Activated T-cell treated with anti-CD3 and anti-CD28 coated beads for 1 hour (primary cell): ENCODE measurements around the gene NDUFA11.

Experiments used
- DNase-seq: peaks from one replicate; pipeline ENCODE4 v3.0.0-alpha.2; 2020; ENCODE audit warnings: low read depth

Gene NDUFA11

GRCh38 chr19:5903624-5904351 lies at the start of gene NDUFA11:
Gene NDUFA11, minus strand, starts transcription at chr19:5903790. Its CDS starts 82 bp downstream, at chr19:5903708.
- DNase-seq = peak; percentile 99

DNA sequence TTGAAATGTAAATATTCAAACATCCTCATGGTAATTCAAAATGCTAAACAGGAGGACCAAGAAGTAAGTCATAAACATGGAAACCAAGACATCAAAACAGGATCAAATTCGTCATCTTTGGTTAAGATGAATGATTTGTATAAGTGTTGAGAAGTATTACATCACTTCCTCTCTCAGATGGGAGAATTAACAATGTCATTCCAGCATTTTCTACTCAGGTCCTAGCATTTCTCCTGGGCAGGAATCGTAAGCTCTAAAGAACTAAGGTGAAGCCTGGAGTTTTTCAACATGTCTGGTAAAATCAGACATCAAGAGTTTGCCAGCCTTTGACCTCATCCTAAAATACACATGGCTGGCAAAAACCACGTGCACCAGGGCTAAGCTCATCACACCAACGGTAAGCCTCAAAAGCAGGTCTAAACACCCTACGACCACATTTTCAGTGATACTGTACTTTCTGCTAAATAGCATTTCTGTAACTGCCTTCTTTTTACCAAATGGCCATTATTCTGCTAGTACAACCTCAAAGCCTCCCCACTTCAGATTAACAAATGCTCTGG lies 49.5 kb upstream of the NDUFA11 start:
- DNase-seq = no peak

- no peak for DNase-seq
These were observed 48.8 kb upstream of the NDUFA11 start for GRCh38 chr19:5952193-5953029.

GRCh38 chr19:5951338-5951861 lies 47.8 kb upstream of the NDUFA11 start:
- no peak for DNase-seq

DNA sequence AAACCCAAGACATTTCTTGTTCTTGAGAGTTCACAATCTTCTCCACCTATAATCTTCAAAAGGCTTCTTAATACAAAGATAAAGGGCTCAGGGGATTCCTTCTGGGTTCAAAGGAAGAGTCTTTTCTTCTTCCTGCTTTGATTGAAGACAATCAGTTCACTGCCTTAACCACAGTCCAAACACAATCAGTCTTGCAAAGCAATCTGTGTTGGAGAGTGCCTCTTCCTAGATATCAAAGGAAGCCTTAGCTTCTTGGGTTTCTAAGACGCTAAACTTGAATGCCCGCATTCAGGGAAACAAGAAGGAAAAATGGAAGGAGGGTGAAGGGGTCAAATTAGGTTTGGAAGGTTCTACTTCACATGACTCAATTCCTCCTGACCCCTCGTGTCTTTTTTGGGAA lies 47.2 kb upstream of the NDUFA11 start:
- DNase-seq = no peak

GRCh38 chr19:5949792-5950305 lies 46.3 kb upstream of the NDUFA11 start:
- DNase-seq = peak; percentile 12

DNA sequence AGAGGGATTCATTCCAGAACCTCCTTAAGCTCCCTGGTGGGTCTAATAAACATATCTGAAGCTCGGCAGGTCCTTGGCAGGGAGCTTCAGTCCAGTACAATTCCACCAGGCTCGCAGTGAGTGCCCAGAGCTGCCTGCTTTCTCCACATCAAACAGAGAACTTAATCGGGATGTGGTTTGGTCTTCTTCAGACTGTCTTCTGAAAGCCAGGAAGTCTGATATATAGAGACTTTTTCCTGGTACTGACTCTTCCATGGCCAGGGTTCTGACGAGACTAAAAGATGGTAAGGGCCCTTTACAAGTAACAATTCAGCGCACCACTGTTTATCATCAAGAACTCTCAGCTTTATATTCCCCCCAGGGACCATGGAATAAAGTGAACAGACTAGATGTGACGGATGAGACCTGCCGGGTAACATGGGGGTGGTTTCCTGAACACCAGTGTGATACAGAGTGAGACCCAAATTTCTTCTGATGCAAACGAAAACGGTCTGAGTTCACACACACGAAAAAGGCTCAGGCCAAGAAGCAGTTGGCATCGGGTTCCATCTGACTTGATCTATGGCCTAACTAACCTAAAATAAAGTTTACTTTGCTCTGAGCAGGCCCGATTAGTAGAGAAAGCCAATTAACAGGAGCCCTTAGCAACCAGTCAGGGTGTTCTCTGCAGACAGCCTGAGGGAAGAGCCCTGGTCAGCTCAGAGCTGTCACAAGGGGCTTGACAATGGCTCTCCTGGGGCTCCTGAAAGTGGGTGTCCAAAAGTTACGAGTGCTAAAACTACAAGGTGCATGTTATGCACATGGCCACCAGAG lies 45.4 kb upstream of the NDUFA11 start:
- no peak for DNase-seq

- DNase-seq = no peak
These were observed 43.8 kb upstream of the NDUFA11 start for GRCh38 chr19:5947435-5947834.

DNA sequence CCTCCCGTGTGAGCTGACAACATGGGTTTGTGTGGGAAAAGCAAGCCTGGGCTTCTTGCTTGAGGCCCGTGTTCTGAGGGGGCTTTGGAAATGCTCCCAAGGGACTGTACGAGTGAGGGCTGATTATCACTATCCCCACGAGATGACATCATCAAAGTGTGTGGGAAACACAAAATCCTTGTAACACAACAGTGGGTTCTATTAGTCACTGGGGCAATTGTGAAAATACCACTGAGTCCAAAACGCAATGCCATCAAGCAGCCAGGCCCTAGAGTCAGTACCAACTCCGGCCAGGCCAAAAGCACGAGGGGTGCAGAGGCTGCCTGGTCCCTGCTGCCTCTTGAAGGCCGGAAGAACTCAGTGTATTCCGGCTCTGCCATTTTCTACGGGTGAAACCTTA lies 40.0 kb upstream of the NDUFA11 start:
- DNase-seq = no peak

GRCh38 chr19:5943045-5943444 lies 39.5 kb upstream of the NDUFA11 start:
- DNase-seq = no peak

DNA sequence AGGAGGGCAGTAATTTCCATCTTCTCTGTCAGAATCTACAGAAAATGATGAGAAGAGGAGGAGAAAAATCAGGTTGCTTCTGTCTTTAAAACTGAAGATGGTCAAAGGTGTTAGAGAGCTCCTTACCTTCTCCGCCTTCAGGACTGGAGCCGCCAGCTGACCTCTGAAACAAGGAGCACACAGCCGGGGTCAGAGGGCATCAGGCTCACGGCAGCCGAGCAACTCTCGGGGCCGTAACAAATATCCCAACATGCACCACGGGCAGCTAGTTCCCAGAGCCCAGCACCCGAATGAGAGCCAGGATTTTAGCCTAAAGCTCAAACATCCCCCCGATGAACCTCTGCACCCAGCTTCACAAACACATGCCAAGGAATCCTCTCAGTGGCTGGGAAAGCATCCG lies 38.1 kb upstream of the NDUFA11 start:
- no peak for DNase-seq

DNA sequence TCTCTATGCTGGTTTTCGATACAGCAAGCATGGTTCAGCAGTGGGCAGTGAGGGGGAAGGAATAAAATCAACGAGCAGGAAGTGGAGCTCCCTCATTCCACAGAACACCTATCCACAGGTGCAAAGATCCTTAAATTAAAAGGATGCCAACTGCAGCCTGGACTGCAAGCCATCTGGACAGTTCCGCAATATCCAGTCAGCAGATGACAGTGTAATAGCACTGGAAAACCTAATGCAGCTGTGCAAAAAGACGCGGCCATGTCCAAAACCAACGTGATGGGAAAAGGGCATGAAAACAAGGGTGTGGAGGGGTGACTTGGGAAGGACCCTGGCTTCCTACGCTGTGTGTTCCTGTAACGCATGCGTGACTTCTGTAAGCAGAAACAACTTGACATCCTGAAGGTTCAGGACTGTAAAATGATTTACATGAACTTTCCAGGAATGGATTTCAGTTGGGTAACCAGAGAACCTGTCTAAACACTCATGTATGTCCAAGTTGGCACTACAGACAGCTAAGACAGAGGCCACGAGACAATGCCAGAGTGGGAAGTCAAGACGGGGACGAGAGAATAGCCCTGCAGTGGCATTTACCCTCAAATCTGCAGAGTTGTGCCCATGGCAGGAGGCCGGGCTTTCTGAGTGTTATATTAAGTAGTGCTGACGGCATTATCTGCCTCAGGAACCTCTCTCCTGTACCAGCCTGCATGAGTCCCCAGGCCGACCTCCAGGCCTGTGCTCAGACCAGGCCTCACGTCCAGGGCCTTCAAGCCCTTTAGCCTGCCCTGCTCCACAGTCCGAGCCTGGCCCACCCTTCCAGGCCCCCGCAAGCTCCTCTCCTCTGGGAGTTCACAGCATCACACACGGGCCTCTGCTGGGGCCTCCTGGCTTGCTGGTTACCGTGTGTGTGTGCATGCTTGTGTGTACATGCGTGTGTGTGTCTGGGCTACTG lies 36.9 kb upstream of the NDUFA11 start:
- DNase-seq = no peak

DNA sequence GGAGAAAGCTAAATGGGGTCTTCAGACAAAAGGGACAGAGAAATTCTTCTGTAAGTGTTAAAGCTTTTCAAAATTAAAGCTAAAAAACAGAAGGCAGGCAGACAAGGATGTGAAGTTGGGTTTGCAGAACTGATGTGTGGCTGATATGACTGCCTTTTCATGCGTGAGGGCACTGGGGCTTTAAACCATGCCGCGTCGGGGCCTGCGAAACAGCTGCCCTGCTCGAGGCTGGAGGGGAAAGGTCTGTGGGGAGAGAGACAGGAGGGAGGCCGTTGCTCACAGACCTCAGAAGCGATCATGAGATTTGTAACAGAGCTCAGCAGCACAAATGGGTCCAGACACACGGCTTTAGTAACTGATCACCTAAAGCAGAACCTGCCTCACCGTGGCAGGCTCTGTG lies 34.0 kb upstream of the NDUFA11 start:
- no peak for DNase-seq

GRCh38 chr19:5936292-5936592 lies 32.7 kb upstream of the NDUFA11 start:
- DNase-seq = no peak

DNA sequence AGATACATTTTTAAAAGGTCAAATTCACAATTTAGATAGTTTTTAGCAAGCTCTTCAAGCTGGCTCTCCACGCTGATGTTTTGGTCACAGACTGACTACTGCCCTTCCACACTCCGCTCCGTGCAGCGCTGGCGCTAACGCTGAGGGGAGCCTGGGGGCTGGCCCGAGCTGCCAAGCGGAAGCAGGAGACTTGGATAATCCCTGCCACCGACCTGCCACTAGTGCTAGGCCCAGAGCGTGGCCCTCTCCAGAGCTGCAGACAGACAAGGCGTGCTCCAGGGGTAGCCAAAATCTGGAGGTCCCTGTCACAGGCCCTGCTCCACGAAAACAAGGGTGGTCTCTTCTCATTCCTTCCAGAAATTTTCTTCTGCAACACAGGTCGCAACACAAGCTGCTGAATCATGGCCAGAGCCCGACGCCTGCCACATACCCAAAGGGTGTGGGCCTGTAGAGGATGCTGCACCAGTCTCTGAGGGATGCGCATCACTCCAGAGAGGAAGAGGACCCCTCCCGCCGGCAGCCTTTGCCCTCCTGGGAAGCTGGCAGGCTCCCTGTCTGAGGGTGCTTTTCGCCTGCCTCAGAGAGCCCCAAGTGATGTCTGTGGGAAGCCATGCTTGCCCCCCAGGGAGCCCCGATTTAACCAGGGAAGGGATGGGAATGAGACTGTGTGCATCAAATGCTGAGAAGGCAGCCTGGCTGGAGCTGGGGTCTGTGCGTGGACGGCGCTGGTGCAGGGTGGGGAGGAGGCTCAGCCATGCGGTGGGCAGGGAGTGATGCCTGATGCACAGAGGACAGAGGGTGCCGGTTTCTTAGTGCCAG lies 32.1 kb upstream of the NDUFA11 start:
- no peak for DNase-seq

DNA sequence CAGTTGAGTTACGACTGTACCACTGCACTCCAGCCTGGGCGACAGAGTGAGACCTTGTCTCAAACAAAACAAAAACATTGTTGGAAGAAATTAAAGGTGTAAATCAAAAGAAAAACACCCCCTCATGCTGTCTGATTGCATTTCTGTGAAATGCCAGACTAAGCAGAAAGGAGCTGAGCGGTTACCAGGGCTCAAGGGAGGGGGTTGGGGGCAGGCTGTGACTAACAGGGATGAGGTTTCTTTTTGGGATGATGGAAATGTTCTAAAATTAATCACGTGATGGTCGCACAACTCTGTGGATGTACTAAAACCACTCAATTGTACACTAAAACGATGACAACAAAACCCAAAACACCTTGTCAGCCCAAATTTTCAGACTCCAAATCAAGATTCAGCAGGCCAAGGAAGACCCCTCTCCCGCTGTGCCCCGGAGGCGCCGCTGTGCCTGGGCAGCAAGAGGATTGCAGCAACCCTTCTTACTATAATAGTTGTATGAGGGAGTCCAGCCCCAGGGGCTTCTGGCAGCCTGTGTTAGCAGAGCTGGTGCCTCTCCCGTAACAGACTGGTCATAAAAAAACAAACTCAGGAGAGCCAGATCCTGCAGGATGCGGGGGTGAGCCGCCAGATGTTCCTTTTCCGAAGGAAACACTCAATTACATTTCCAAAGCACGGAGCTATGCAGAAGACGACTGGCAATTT lies 31.3 kb upstream of the NDUFA11 start:
- DNase-seq = no peak

DNA sequence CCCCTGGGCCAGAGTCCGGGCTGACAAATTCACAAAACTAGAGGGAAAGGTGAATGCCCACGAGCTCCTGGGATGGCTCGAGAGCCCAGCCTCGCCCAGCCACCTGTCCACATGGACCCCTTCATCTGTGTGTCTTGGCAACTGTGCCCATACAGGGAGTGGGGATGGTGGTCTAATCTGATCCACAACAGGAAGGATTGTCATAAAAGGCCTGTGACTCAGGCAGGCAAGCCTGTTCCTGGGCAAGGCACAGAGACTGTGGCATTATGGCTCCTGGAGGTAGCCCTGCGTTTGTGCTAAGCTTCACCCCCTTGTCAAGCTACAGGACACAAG lies 30.4 kb upstream of the NDUFA11 start:
- DNase-seq = no peak

GRCh38 chr19:5933391-5934068 lies 29.9 kb upstream of the NDUFA11 start:
- no peak for DNase-seq
